ENCODE data around the gene GPR150.

The GPR150 gene

GRCh38 chr5:95668216-95668615 lies 48.3 kb downstream of the GPR150 start:
- no peak for TF ChIP-seq CTCF (conservative IDR thresholded peaks at IDR 0.05)
- H3K27ac ChIP-seq, result no peak overlapping the region

- no peak overlapping the region for H3K27ac ChIP-seq
- TF ChIP-seq CTCF (conservative IDR thresholded peaks at IDR 0.05), result no peak
Measured at GRCh38 chr5:95668728-95669127, 48.8 kb downstream of the GPR150 start.

GRCh38 chr5:95669540-95669939 lies 49.7 kb downstream of the GPR150 start:
- no peak for TF ChIP-seq CTCF (conservative IDR thresholded peaks at IDR 0.05)
- H3K27ac ChIP-seq, result no peak overlapping the region

- H3K27ac ChIP-seq, result no peak overlapping the region
- TF ChIP-seq CTCF (conservative IDR thresholded peaks at IDR 0.05), result no peak
Measured at GRCh38 chr5:95669985-95670384, 50.1 kb downstream of the GPR150 start.

- H3K27ac ChIP-seq, result no peak overlapping the region
- no peak for TF ChIP-seq CTCF (conservative IDR thresholded peaks at IDR 0.05)
Measured at GRCh38 chr5:95670568-95670967, 50.7 kb downstream of the GPR150 start.
